Stomach (tissue), 9 donors: ENCODE data around the gene SF3A1. TPM values are rescaled to one million over a fixed set of nuclear protein-coding genes. Genes with fewer than 3 reads are reported as not detected.

Experiments used
- DNase-seq, 2 donors: peaks; one replicate each; pipeline versions ENCODE4 v3.0.0 to v3.0.0-alpha.2; 2013 to 2019
- H3K27ac ChIP-seq, 5 donors: fragments of 200-600 bp in 4 of 5; sonication (generic) in 4 of 5; one replicate each; pipeline ENCODE4 v1.5.1; 2013 to 2019; ENCODE audit warnings: mild to moderate bottlenecking in 1 of 5, moderate library complexity in 1 of 5
- H3K27me3 ChIP-seq, 3 donors: fragments of 200-600 bp; sonication (generic); one replicate each; pipeline ENCODE4 v1.5.1; 2017 to 2019; ENCODE audit warnings: mixed run types in 1 of 3
- H3K36me3 ChIP-seq, 4 donors: fragments of 200-600 bp; sonication (generic); 1 replicate in 3 of 4; 2 replicates in 1 of 4; pipeline ENCODE4 v1.5.1; 2016 to 2019
- H3K4me1 ChIP-seq, 4 donors: fragments of 200-600 bp; sonication (generic); one replicate each; pipeline ENCODE4 v1.5.1; 2016 to 2019
- H3K4me3 ChIP-seq, 4 donors: fragments of 200-600 bp; sonication (generic) in 3 of 4; one replicate each; pipeline ENCODE4 v1.5.1; 2016 to 2019; ENCODE audit warnings: mild to moderate bottlenecking in 1 of 4
- H3K9me3 ChIP-seq, 4 donors: fragments of 200-600 bp; sonication (generic); one replicate each; pipeline ENCODE4 v1.5.1; 2016 to 2019
- CTCF ChIP-seq, 7 experiments: fragments of 450-650 bp in 4 of 7; fragments of 200-600 bp in 3 of 7; sonication (generic) in 3 of 7; IDR thresholded peaks; one replicate each; pipeline ENCODE4 v1.5.1; 2016 to 2019; ENCODE audit warnings: antibody characterized with exemption in 7 of 7, control low read depth in 2 of 7, mild to moderate bottlenecking in 1 of 7
- EP300 ChIP-seq: sonication (generic); formaldehyde crosslinking; IDR thresholded peaks from one replicate; pipeline ENCODE4 v1.6.1; 2017; ENCODE audit warnings: antibody characterized with exemption
- POLR2A ChIP-seq, 4 donors: fragments of 450-650 bp; IDR thresholded peaks; one replicate each; pipeline ENCODE4 v1.6.1; 2016; ENCODE audit warnings: antibody characterized with exemption in 4 of 4, control low read depth in 2 of 4, mild to moderate bottlenecking in 1 of 4, moderate library complexity in 1 of 4
- POLR2AphosphoS5 ChIP-seq, 3 donors: sonication (generic); formaldehyde crosslinking; IDR thresholded peaks; one replicate each; pipeline ENCODE4 v1.6.1; 2016; ENCODE audit warnings: antibody characterized with exemption in 3 of 3
- WGBS, 5 donors: extraction: QIAGEN DNeasy Blood & Tissue Kit in 3 of 5; methylation state at CpG; one replicate each; pipeline versions ENCODE4 v1.1.5 to v1.1.7; 2013 to 2018; 5-methylcytosine and 5-hydroxymethylcytosine counted together
- intact Hi-C: fragments of 100-400 bp; cut with DNase I; formaldehyde crosslinking; loops from one replicate; pipeline ENCODE4 v1.15.1; 2023; ENCODE audit warnings: low total_unique reads
- polyA plus RNA-seq, 3 donors: library from polyadenylated mRNA; stranded (reverse); fragments of 200-250 nt; gene quantifications; one replicate each; pipeline ENCODE4 v1.2.3, GENCODE V29; 2013
- total RNA-seq, 5 donors: library from RNA; depleted of rRNA; stranded (reverse); fragments of >200 nt; gene quantifications; one replicate each; pipeline versions ENCODE4 v1.1.0 to v1.2.3, GENCODE V29; 2014 to 2016
- donor health status: healthy with polysubstance abuse.
- donor health status: Bipolar disorder and iron deficiency.
- donor health status: healthy.

SF3A1 gene
- total and polyA plus RNA-seq, 8 donors, result 13.6 to 316 (median 30.6) TPM

DNA sequence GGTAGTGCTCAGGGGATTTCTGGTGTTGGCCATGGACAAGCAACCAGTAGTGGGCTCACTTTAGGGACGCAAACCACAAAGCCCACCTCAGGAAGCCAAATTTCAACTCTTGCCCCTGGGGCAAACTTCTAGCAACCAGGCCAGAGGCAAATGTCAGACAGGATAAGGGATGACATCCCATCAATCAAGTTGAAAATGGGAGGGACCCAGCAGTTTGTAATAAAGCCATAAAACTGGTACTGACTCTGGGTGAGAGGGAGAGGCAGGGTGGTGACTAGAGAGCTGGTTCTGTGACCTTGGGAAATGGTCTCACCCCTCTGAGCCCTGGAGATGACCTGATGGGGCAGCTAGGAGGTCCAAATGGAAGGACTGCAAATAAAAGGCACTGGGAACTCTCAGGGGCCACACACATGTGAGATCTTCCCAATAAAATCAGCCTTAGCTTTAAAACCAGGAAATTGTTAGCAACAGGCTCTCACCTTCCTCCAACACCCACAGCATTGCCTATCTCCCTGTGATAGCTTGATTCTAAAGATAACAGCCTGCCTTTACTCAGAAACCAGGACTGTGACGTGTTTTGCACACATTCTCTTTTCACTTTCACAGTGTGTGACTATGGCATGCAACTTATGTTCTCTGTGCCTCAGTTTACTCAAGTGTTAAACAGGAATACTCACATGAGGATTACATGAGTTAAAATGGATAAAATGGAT, 23.5 kb downstream of the SF3A1 start:
- H3K4me3 ChIP-seq, result no peak overlapping the region
- TF ChIP-seq CTCF (IDR thresholded peaks at IDR 0.05), result no peak
- no peak for TF ChIP-seq POLR2A (IDR thresholded peaks at IDR 0.05)
- TF ChIP-seq POLR2AphosphoS5 (IDR thresholded peaks at IDR 0.05), result no peak
- TF ChIP-seq EP300, result no peak
- DNase-seq, result peak in 1 of 2 donors; percentile 24
- H3K4me1 ChIP-seq, result peaks cover 0 to 34% (median 15%) of the 10 kb centered on the region in 4 donors
- H3K27ac ChIP-seq, result peak overlapping the region in 3 of 5 donors; percentile 20 to 67 (median 32)
- no peaks in the 10 kb centered on the region for H3K27me3 ChIP-seq
- peaks cover 64 to 85% (median 81%) of the 10 kb centered on the region in 4 donors for H3K36me3 ChIP-seq
- WGBS, 5 donors, result 66 to 97% (median 75%) methylated on average over 2 of the region's 2 CpGs
- H3K9me3 ChIP-seq, result no peaks in the 10 kb centered on the region
- intact Hi-C loops, result no loop called here

GRCh38 chr22:30332551-30332950, 24.1 kb downstream of the SF3A1 start:
- no peak for TF ChIP-seq POLR2A (IDR thresholded peaks at IDR 0.05)
- TF ChIP-seq POLR2AphosphoS5 (IDR thresholded peaks at IDR 0.05), result no peak
- no peak for TF ChIP-seq EP300
- no peak for TF ChIP-seq CTCF (IDR thresholded peaks at IDR 0.05)
- no peak for DNase-seq
- intact Hi-C loops, result no loop called here
- H3K27me3 ChIP-seq, result no peaks in the 10 kb centered on the region
- peak overlapping the region in 2 of 5 donors; percentile 20 to 67 for H3K27ac ChIP-seq
- H3K4me1 ChIP-seq, result peaks cover 5 to 40% (median 21%) of the 10 kb centered on the region in 4 donors
- no peak overlapping the region for H3K4me3 ChIP-seq
- WGBS, 5 donors, result 60 to 85% (median 81%) methylated on average over 1 to 5 of the region's 5 CpGs
- no peaks in the 10 kb centered on the region for H3K9me3 ChIP-seq
- H3K36me3 ChIP-seq, result peaks cover 58 to 79% (median 75%) of the 10 kb centered on the region in 4 donors

DNA sequence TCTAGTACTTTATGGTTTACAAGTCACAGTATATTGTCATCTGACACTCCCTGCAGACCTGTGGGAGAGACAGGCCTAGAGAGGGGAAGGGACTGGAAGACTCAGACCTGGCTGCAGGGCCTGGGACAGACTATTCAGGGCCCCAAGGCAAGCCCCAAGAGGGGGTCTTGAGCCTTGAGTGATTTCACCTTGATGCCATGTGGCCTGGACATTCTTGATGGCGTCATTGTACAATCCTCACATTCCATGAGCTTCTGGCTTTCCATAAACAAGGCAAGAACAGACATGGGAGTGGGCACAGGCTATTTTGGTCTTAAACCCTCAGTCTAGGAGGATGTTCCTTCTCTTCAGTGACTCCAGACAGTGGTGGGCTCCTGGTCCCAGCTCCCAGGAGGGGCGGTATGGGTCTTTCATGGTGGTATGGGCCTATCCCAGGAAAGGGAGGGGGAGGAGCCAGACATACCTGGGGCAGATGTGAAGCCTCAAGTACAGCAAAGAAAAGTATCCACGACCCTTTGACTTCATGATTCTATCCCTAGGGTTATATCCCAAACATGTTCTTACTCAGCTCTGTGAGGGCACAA, 28.1 kb downstream of the SF3A1 start:
- intact Hi-C loops, result no loop called here
- Histone ChIP-seq H3K27ac (peak overlapping the region in 2 of 5 donors; percentile 2 to 91), H3K27me3 (no peaks in the 10 kb centered on the region), H3K4me3 (no peak overlapping the region), H3K9me3 (no peaks in the 10 kb centered on the region), H3K36me3 (peaks cover 18 to 39% (median 35%) of the 10 kb centered on the region in 4 donors), H3K4me1 (peaks cover 35 to 51% (median 44%) of the 10 kb centered on the region in 4 donors)
- DNase-seq, result no peak
- 68 to 96% (median 83%) methylated on average over 3 of the region's 3 CpGs for WGBS, 5 donors
- no peak for TF ChIP-seq EP300
- TF ChIP-seq POLR2AphosphoS5 (IDR thresholded peaks at IDR 0.05), result no peak
- no peak for TF ChIP-seq CTCF (IDR thresholded peaks at IDR 0.05)
- TF ChIP-seq POLR2A (IDR thresholded peaks at IDR 0.05), result no peak

DNA sequence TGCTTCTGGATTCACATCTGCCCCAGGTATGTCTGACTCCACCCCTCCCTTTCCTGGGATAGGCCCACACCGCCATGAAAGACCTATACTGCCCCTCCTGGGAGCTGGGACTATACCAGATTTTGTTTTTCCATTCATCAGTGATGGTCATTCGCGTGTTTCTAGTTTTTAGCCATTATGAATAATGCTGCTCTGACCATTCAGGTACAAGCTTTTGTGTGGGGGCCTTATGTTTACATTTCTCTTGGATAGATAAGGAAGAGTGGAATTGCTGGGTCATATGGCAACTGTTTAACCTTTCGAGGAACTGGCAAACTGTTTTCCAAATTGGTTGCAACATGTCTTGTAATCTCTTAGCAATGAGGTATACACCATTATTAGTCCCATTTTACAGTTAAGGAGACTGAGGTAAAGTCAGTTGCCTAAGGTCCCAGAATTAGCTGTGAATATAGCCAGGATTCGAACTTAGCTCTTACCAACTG, 28.8 kb downstream of the SF3A1 start:
- H3K4me3 ChIP-seq, result no peak overlapping the region
- WGBS, 5 donors, result 37 to 72% (median 51%) methylated on average over 5 of the region's 5 CpGs
- TF ChIP-seq POLR2AphosphoS5 (IDR thresholded peaks at IDR 0.05), result no peak
- no peak for TF ChIP-seq EP300
- TF ChIP-seq POLR2A (IDR thresholded peaks at IDR 0.05), result no peak
- peak in 1 of 7 experiments; percentile 35 for TF ChIP-seq CTCF (IDR thresholded peaks at IDR 0.05)
- H3K9me3 ChIP-seq, result no peaks in the 10 kb centered on the region
- peak overlapping the region; percentile 83 to 94 (median 91) for H3K27ac ChIP-seq
- peaks cover 35 to 53% (median 47%) of the 10 kb centered on the region in 4 donors for H3K4me1 ChIP-seq
- intact Hi-C loops, result no loop called here
- peak in 1 of 2 donors; percentile 65 for DNase-seq
- no peaks in the 10 kb centered on the region for H3K27me3 ChIP-seq
- peaks cover 11 to 33% (median 29%) of the 10 kb centered on the region in 4 donors for H3K36me3 ChIP-seq
